ENCODE results near the gene AP1M1. TPM values are rescaled to one million over a fixed set of nuclear protein-coding genes. Genes with fewer than 3 reads are reported as not detected.

The AP1M1 gene
- polyA plus RNA-seq, 5 donors: 42.7 to 62.5 (median 45.7) TPM

DNA sequence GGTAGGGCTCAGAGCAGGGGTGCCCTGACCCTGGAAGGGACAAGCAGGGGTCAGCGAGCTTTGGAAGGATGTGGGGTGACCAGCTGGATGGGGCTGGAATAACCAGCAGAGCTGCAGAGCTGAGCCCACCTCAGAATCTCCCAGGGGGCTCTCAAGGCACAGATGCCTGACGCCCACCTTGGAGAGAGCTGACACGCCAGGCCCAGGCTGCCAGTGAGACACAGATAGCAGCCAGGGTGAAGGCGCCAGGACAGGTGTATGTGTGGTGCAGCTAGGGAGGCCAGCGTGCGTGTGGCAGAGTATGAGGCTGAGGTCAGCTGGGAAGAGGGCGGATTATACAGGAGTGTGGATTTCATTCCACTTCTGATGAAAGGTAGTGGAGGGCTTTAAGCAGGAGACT lies 8.9 kb downstream of the AP1M1 start:
- no peak for DNase-seq

DNA sequence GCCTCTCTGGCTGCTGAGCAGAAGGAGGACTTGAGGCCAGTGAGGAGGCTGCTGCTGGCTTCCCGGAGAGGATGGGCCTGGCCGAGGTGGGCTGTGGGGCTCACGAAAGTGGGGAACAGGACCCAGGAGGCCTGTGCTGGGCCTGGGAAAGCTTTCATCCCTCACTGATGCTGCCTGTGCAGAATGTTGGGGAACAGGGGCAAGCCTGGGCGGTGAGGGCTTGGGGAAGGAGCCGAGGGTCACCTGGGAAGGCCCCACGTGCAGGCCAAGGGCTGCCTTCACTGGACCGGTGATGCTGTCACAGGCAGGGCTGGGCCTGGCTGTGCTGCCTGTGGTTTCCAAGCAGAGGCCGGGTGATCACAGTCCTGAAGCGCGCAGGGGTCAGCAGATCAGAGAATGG lies 9.4 kb downstream of the AP1M1 start:
- no peak for DNase-seq

- no peak for DNase-seq
Observed at GRCh38 chr19:16207490-16208025, 9.8 kb downstream of the AP1M1 start.

DNA sequence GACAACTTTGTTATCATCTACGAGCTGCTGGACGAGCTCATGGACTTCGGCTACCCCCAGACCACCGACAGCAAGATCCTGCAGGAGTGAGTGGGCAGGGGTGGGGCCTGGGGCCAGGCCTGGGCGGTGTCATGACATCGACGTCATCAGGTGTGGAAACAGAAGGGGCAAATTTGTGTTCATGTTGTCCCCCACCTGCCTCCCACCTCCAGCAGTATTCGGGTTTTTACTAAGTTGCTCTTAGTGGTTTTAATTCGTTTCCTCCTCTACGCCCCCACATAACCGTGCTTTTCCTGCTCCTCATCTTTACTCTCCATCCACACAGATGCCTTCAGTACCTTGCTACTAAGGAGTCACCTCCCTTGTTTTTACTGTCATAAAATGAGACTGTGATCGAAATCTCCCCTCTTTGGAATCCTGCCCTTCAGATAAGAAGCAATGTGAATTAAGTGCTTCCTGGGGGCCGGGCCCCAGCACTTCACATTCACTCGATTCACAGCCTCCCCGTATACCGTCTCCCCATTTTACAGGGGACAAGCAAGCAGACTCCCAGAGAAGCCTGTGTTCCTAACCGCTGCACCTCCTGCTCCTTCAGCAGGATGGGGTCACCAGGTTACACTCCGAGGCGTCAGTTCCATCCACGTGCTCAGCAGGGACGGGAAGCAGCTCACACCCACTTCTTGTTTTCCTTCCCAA lies 10.5 kb downstream of the AP1M1 start:
- no peak for DNase-seq

GRCh38 chr19:16208847-16209665 lies 11.3 kb downstream of the AP1M1 start:
- DNase-seq: no peak

GRCh38 chr19:16210168-16210567 lies 12.5 kb downstream of the AP1M1 start:
- no peak for DNase-seq

- DNase-seq: no peak
Observed at GRCh38 chr19:16213076-16213475, 15.4 kb downstream of the AP1M1 start.

- no peak for DNase-seq
Observed at GRCh38 chr19:16216744-16217670, 19.3 kb downstream of the AP1M1 start.

- DNase-seq: no peak
Observed at GRCh38 chr19:16217716-16218451, 20.2 kb downstream of the AP1M1 start.

DNA sequence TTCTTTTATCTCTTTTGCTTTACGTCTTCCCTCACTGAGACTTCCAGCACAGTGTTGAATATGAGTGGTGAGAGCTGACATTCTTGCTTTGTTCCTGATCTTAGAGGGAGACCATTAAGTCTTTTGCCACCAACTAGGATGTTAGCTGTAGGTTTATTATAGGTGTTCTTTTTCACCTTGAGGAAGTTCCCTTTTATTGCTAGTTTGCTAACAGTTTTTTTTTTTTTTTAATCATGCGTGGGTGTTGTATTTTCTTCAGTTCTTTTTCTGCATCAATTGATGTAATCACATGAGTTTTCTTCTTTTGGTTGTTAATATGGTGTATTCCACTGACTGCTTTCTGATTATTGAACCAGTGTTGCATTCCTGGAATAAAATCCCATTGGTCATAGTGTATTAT lies 21.1 kb downstream of the AP1M1 start:
- no peak for DNase-seq

DNA sequence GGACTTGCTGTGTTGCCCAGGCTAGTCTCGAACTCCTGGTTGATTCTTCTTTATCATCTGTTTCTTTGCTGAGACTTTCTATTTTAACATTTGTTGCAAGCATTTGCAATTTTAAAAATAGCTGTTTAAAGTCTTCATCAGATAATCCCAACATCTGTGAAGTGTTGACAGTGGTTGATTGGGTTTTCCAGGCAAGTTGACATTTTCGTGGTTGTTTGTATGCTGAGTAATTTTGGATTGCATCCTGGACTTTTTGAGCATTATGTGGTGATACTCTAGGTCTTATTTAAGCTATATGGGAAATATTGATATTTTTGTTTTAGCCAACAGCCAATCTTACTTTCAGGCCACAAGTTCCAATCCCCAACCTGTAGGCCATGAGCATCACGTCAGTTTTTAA lies 25.1 kb downstream of the AP1M1 start:
- no peak for DNase-seq

GRCh38 chr19:16223746-16224145 lies 26.0 kb downstream of the AP1M1 start:
- DNase-seq: no peak

- no peak for DNase-seq
Observed at GRCh38 chr19:16224293-16225045, 26.8 kb downstream of the AP1M1 start.

- no peak for DNase-seq
Observed at GRCh38 chr19:16225279-16226183, 27.8 kb downstream of the AP1M1 start.

DNA sequence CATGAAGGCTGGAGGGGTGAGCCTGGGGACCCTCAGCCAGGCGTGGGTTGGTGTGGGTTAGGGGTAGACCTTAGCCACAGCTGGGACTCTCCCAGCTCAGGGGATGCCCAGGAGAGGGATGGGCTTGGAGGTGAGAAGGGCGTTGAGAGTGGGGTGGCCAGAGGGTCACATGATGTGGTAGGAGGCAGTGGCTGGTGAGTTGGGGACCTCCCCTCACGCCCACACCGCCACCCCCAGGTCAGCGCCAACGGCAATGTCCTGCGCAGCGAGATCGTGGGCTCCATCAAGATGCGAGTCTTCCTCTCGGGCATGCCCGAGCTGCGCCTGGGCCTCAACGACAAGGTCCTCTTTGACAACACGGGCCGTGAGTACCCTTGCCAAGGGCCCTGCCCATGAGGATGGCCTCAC lies 28.5 kb downstream of the AP1M1 start:
- no peak for DNase-seq

DNA sequence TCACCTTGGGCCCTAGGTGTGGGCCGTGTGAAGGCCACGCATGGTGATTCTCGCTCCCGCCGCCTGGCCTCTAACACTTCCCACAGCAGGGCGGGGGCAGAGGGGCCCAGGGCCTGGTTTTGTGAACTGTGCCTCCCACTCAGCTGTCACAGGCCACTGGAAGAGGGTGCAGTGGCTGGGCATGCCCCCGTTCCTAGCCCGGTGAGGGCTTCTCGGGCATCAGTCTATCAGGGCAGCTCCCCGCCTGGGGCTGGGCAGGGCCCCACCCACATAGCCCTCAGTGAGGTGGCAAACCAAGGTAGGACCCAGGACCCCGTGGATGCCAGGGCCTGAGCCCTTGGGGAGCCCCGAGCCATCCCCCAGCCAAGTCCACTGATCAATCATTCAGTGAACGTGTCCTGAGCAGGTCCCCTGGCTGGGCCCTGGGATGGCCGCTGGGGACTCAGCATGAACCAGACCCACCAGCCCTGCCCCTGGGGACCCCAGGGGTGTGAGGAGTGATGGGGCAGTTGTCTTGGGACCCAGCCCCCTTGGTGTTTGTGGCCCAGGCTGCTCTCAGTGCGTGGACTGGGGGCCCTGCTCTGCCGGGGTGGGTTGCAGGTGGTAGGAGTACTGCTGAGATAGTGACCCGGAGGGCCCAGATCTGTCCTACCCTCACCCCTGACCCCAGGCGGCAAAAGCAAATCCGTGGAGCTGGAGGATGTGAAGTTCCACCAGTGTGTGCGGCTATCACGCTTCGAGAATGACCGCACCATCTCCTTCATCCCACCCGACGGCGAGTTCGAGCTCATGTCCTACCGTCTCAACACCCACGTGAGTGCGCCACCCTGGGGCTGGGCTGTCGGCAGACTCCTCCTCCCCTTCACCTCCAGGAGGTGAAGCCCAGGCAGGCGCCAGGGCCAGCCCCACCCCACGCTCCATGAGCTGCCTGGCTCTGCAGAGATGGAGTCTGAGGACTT lies 29.4 kb downstream of the AP1M1 start:
- DNase-seq: no peak

DNA sequence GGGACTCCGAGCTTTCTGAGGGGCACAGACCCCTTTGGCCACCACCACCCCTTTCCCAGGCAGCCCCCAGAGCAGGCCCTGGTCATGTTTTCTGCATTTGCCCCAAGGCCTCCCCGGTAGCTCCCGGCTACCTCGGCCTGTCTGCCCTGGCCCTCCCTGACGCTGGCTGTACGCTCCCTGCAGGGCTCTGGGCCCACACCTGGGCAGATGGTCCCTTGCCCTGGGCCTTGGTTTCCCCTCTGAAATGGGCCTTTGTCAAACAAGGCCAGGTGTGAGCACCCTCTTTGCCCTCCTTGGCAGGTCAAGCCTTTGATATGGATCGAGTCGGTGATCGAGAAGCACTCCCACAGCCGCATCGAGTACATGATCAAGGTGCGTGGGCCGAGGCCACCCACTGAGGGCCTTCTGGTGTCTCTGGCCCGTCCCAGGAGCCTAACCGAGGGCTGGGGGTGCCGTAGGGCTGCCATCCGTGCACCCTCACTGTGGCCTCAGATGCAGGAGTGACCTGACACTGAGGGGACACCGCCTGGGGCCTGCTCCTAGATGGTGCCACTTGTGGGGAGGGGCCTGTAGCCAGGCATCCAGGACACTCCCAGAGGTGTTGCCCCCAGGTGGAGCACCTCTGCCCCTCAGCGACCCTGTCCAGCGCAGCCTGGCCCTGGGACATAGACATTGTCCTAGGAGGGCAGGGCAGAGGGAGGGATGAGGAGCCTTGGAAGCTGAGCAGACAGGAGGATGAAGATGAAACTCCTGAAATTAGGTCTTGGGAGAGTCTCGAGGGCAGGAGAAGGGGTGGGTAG lies 30.3 kb downstream of the AP1M1 start:
- DNase-seq: no peak

All from right lung (tissue), 5 donors.